BE2C (cell line): ENCODE results near the gene TNRC6A.

Experiments used
- DNase-seq: peaks from one replicate; pipeline ENCODE4 v3.0.0-alpha.2; 2020
- H3K27me3 ChIP-seq: fragments of 250-450 bp; sonication (Bioruptor Pico); 2 replicates; pipeline ENCODE4 v1.5.1; 2020; ENCODE audit warnings: mild to moderate bottlenecking
- H3K36me3 ChIP-seq: fragments of 250-450 bp; sonication (Bioruptor Pico); 2 replicates; pipeline ENCODE4 v1.5.1; 2020; ENCODE audit warnings: mild to moderate bottlenecking
- H3K4me1 ChIP-seq: fragments of 250-450 bp; sonication (Bioruptor Pico); 2 replicates; pipeline ENCODE4 v1.5.1; 2020
- H3K4me3 ChIP-seq: 2 replicates; pipeline ENCODE4 v1.5.1; 2011; ENCODE audit warnings: low read depth, low read length
- H3K9me3 ChIP-seq: fragments of 250-450 bp; sonication (Bioruptor Pico); 2 replicates; pipeline ENCODE4 v1.5.1; 2020
- TF ChIP-seq, protein P1 (sequence below): IDR thresholded peaks from 2 replicates; pipeline ENCODE4 v1.5.1; 2012; ENCODE audit warnings: mild to moderate bottlenecking, low read depth, low read length

TNRC6A gene

DNA sequence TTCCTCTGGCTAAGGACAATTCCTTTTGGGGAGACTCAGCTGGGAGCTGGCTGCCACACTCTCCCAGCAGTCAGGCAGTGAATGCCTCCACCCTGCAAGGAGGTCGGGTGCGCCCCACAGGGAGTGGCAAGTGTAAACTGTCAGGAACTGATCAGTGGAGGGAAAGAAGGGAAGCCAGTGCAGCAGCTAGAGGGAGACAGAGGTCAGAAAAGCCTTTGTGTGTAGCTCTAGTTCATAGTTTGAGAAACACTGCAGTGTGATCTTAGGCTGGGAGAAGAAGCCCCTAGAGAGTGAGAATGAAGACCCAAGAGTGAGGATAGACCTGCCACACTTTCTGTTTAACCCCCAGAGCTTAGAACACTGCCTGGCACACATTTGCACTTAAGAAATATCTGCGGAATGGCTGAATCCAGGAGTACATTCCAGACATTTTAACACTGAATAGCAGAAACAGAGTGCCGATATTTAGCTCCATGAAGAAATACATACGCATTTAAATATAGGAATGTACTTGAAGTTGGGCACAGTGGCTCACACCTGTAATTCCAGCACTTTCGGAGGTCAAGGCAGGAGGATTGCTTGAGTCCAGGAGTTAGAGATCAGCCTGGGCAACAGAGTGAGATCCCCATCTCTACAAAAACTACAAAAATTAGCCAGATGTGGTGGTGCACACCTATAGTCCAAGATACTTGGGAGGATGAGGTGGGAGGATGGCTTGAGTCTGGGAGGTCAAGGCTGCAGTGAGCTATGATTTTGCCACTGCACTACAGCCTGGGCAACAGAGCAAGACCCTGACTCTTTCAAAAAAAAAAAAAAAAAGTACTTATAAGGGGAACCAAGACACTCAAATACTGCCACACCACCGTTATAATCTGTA lies 105.2 kb downstream of the TNRC6A start:
- Histone ChIP-seq H3K36me3 (no peaks in the 10 kb centered on the region), H3K4me1 (no peaks in the 10 kb centered on the region), H3K27me3 (no peaks in the 10 kb centered on the region), H3K4me3 (no peak overlapping the region), H3K9me3 (no peaks in the 10 kb centered on the region)
- TF ChIP-seq, protein P1, sequence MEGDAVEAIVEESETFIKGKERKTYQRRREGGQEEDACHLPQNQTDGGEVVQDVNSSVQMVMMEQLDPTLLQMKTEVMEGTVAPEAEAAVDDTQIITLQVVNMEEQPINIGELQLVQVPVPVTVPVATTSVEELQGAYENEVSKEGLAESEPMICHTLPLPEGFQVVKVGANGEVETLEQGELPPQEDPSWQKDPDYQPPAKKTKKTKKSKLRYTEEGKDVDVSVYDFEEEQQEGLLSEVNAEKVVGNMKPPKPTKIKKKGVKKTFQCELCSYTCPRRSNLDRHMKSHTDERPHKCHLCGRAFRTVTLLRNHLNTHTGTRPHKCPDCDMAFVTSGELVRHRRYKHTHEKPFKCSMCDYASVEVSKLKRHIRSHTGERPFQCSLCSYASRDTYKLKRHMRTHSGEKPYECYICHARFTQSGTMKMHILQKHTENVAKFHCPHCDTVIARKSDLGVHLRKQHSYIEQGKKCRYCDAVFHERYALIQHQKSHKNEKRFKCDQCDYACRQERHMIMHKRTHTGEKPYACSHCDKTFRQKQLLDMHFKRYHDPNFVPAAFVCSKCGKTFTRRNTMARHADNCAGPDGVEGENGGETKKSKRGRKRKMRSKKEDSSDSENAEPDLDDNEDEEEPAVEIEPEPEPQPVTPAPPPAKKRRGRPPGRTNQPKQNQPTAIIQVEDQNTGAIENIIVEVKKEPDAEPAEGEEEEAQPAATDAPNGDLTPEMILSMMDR, result peak; percentile 84
- peak; percentile 41 for DNase-seq

GRCh38 chr16:24836836-24837235 lies 107.4 kb downstream of the TNRC6A start:
- Histone ChIP-seq H3K9me3 (no peaks in the 10 kb centered on the region), H3K4me1 (no peaks in the 10 kb centered on the region), H3K36me3 (no peaks in the 10 kb centered on the region), H3K27me3 (no peaks in the 10 kb centered on the region), H3K4me3 (no peak overlapping the region)
- TF ChIP-seq, protein P1, result no peak
- DNase-seq, result no peak

- H3K4me1 ChIP-seq, result no peaks in the 10 kb centered on the region
- DNase-seq, result no peak
- no peak overlapping the region for H3K4me3 ChIP-seq
- TF ChIP-seq, protein P1, result no peak
- H3K9me3 ChIP-seq, result no peaks in the 10 kb centered on the region
- H3K27me3 ChIP-seq, result no peaks in the 10 kb centered on the region
- no peaks in the 10 kb centered on the region for H3K36me3 ChIP-seq
Measured at GRCh38 chr16:24837969-24838368, 108.5 kb downstream of the TNRC6A start.

GRCh38 chr16:24838554-24839266 lies 109.3 kb downstream of the TNRC6A start:
- H3K36me3 ChIP-seq, result no peaks in the 10 kb centered on the region
- no peak for DNase-seq
- no peaks in the 10 kb centered on the region for H3K4me1 ChIP-seq
- H3K9me3 ChIP-seq, result no peaks in the 10 kb centered on the region
- no peaks in the 10 kb centered on the region for H3K27me3 ChIP-seq
- H3K4me3 ChIP-seq, result no peak overlapping the region
- TF ChIP-seq, protein P1, result no peak

- no peak overlapping the region for H3K4me3 ChIP-seq
- no peak for DNase-seq
- no peaks in the 10 kb centered on the region for H3K36me3 ChIP-seq
- H3K9me3 ChIP-seq, result no peaks in the 10 kb centered on the region
- H3K4me1 ChIP-seq, result no peaks in the 10 kb centered on the region; the same call in 1 of the 2 replicates
- H3K27me3 ChIP-seq, result no peaks in the 10 kb centered on the region
- TF ChIP-seq, protein P1, result no peak
Measured at GRCh38 chr16:24839347-24839972, 110.0 kb downstream of the TNRC6A start.
